HUES6 (cell line): ENCODE results near the gene MFSD6L.

Experiments
- H3K27ac ChIP-seq: 2 replicates; pipeline ENCODE4 v1.7.0; 2013; ENCODE audit warnings: low read depth, mild to moderate bottlenecking, low read length, inconsistent platforms
- H3K27me3 ChIP-seq: 2 replicates; pipeline ENCODE4 v1.6.1; 2013; ENCODE audit warnings: low read length; ENCODE audit not compliant: control insufficient read depth, insufficient read depth
- H3K36me3 ChIP-seq: 2 replicates; pipeline ENCODE4 v1.6.1; 2013; ENCODE audit warnings: low read length; ENCODE audit not compliant: control insufficient read depth, insufficient read depth
- H3K4me1 ChIP-seq: 2 replicates; pipeline ENCODE4 v1.6.1; 2013; ENCODE audit warnings: low read length; ENCODE audit not compliant: control insufficient read depth, insufficient read depth
- H3K4me3 ChIP-seq: 2 replicates; pipeline ENCODE4 v1.5.1; 2013; ENCODE audit warnings: low read depth, low read length
- H3K9ac ChIP-seq: one replicate; pipeline ENCODE4 v1.6.1; 2013; ENCODE audit warnings: mild to moderate bottlenecking, low read length
- H3K9me3 ChIP-seq: 2 replicates; pipeline ENCODE4 v1.6.1; 2013; ENCODE audit warnings: low read depth, low read length; ENCODE audit not compliant: control insufficient read depth, insufficient read depth

MFSD6L gene

GRCh38 chr17:8789743-8790142 lies 9.4 kb downstream of the MFSD6L start:
- peaks cover 10% of the 10 kb centered on the region for H3K9me3 ChIP-seq
- H3K4me1 ChIP-seq = peaks cover 9% of the 10 kb centered on the region
- no peaks in the 10 kb centered on the region for H3K27me3 ChIP-seq
- no peak overlapping the region for H3K4me3 ChIP-seq
- no peak overlapping the region for H3K9ac ChIP-seq
- H3K36me3 ChIP-seq = no peaks in the 10 kb centered on the region
- H3K27ac ChIP-seq = no peak overlapping the region

GRCh38 chr17:8788998-8789397 lies 10.2 kb downstream of the MFSD6L start:
- H3K4me1 ChIP-seq = peaks cover 9% of the 10 kb centered on the region
- no peak overlapping the region for H3K27ac ChIP-seq
- H3K9ac ChIP-seq = no peak overlapping the region
- no peaks in the 10 kb centered on the region for H3K27me3 ChIP-seq
- no peak overlapping the region for H3K4me3 ChIP-seq
- no peaks in the 10 kb centered on the region for H3K36me3 ChIP-seq
- peaks cover 10% of the 10 kb centered on the region for H3K9me3 ChIP-seq

GRCh38 chr17:8785547-8786413 lies 13.4 kb downstream of the MFSD6L start:
- no peaks in the 10 kb centered on the region for H3K27me3 ChIP-seq
- no peak overlapping the region for H3K4me3 ChIP-seq
- H3K9me3 ChIP-seq = no peaks in the 10 kb centered on the region
- H3K4me1 ChIP-seq = peaks cover 9% of the 10 kb centered on the region
- no peaks in the 10 kb centered on the region for H3K36me3 ChIP-seq
- no peak overlapping the region for H3K9ac ChIP-seq
- H3K27ac ChIP-seq = no peak overlapping the region

GRCh38 chr17:8782176-8782575 lies 17.0 kb downstream of the MFSD6L start:
- Histone ChIP-seq H3K27ac (no peak overlapping the region), H3K9ac (no peak overlapping the region), H3K36me3 (no peaks in the 10 kb centered on the region)

GRCh38 chr17:8781776-8782175 lies 17.4 kb downstream of the MFSD6L start:
- no peak overlapping the region for H3K9ac ChIP-seq
- no peak overlapping the region for H3K27ac ChIP-seq
- H3K27me3 ChIP-seq = no peaks in the 10 kb centered on the region
- H3K36me3 ChIP-seq = no peaks in the 10 kb centered on the region
- H3K4me3 ChIP-seq = no peak overlapping the region
- no peaks in the 10 kb centered on the region for H3K4me1 ChIP-seq
- H3K9me3 ChIP-seq = no peaks in the 10 kb centered on the region

More at GRCh38 chr17:8782176-8782575, 17.0 kb downstream of the MFSD6L start:
- no peaks in the 10 kb centered on the region for H3K9me3 ChIP-seq
- H3K4me1 ChIP-seq = no peaks in the 10 kb centered on the region
- H3K27me3 ChIP-seq = no peaks in the 10 kb centered on the region
- H3K4me3 ChIP-seq = no peak overlapping the region

GRCh38 chr17:8776881-8777280 lies 22.3 kb downstream of the MFSD6L start:
- Histone ChIP-seq H3K4me3 (no peak overlapping the region), H3K9ac (no peak overlapping the region), H3K27me3 (no peaks in the 10 kb centered on the region), H3K9me3 (no peaks in the 10 kb centered on the region), H3K4me1 (no peaks in the 10 kb centered on the region), H3K27ac (no peak overlapping the region), H3K36me3 (no peaks in the 10 kb centered on the region)

GRCh38 chr17:8776248-8776647 lies 22.9 kb downstream of the MFSD6L start:
- H3K9ac ChIP-seq = no peak overlapping the region
- no peaks in the 10 kb centered on the region for H3K4me1 ChIP-seq
- no peaks in the 10 kb centered on the region for H3K9me3 ChIP-seq
- no peak overlapping the region for H3K27ac ChIP-seq
- H3K36me3 ChIP-seq = no peaks in the 10 kb centered on the region
- no peaks in the 10 kb centered on the region for H3K27me3 ChIP-seq
- H3K4me3 ChIP-seq = no peak overlapping the region

- Histone ChIP-seq H3K4me1 (no peaks in the 10 kb centered on the region), H3K27me3 (no peaks in the 10 kb centered on the region), H3K36me3 (no peaks in the 10 kb centered on the region), H3K27ac (no peak overlapping the region), H3K9ac (no peak overlapping the region), H3K4me3 (no peak overlapping the region), H3K9me3 (peaks cover 10% of the 10 kb centered on the region; the same call in 1 of the 2 replicates)
Measured at GRCh38 chr17:8766731-8767130, 32.4 kb downstream of the MFSD6L start.

GRCh38 chr17:8762012-8762411 lies 37.2 kb downstream of the MFSD6L start:
- Histone ChIP-seq H3K4me3 (no peak overlapping the region), H3K9ac (no peak overlapping the region), H3K9me3 (peaks cover 10% of the 10 kb centered on the region; the same call in 1 of the 2 replicates), H3K36me3 (no peaks in the 10 kb centered on the region), H3K27ac (no peak overlapping the region), H3K4me1 (no peaks in the 10 kb centered on the region), H3K27me3 (no peaks in the 10 kb centered on the region; the same call in 1 of the 2 replicates)

- Histone ChIP-seq H3K4me1 (no peaks in the 10 kb centered on the region), H3K27me3 (no peaks in the 10 kb centered on the region; the same call in 1 of the 2 replicates), H3K9ac (no peak within 1 kb of the TSS), H3K27ac (no peak within 1 kb of the TSS), H3K9me3 (peaks cover 10% of the 10 kb centered on the region; the same call in 1 of the 2 replicates), H3K36me3 (no peaks in the 10 kb centered on the region), H3K4me3 (no peak within 1 kb of the TSS)
Measured at GRCh38 chr17:8758137-8758596, 41.0 kb downstream of the MFSD6L start, which contains the start of gene SPDYE4. SPDYE4 (minus strand) TSS chr17:8758546; CDS start chr17:8758382, 164 bp downstream.

- Histone ChIP-seq H3K9me3 (peaks cover 4% of the 10 kb centered on the region; the same call in 1 of the 2 replicates), H3K27ac (no peak overlapping the region), H3K27me3 (no peaks in the 10 kb centered on the region; the same call in 1 of the 2 replicates), H3K36me3 (no peaks in the 10 kb centered on the region), H3K4me1 (no peaks in the 10 kb centered on the region), H3K4me3 (no peak overlapping the region), H3K9ac (no peak overlapping the region)
Measured at GRCh38 chr17:8757189-8757588, 42.0 kb downstream of the MFSD6L start.
